Tibial nerve (tissue), 4 donors: ENCODE results near the gene VWA8.

Experiments used
- EP300 ChIP-seq, 2 donors: sonication (generic); formaldehyde crosslinking; IDR thresholded peaks; one replicate each; pipeline ENCODE4 v1.6.1; 2017; ENCODE audit warnings: antibody characterized with exemption in 2 of 2, mild to moderate bottlenecking in 1 of 2
- POLR2A ChIP-seq, 2 donors: fragments of 450-650 bp; IDR thresholded peaks; one replicate each; pipeline ENCODE4 v1.6.1; 2017; ENCODE audit warnings: antibody characterized with exemption in 2 of 2, mild to moderate bottlenecking in 2 of 2, moderate library complexity in 2 of 2
- TF ChIP-seq, protein P1 (sequence below), 5 experiments: fragments of 200-600 bp in 3 of 5; fragments of 450-650 bp in 2 of 5; sonication (generic) in 3 of 5; IDR thresholded peaks; one replicate each; pipeline ENCODE4 v1.5.1; 2016 to 2019; ENCODE audit warnings: antibody characterized with exemption in 5 of 5, mild to moderate bottlenecking in 3 of 5, moderate library complexity in 2 of 5

DNA sequence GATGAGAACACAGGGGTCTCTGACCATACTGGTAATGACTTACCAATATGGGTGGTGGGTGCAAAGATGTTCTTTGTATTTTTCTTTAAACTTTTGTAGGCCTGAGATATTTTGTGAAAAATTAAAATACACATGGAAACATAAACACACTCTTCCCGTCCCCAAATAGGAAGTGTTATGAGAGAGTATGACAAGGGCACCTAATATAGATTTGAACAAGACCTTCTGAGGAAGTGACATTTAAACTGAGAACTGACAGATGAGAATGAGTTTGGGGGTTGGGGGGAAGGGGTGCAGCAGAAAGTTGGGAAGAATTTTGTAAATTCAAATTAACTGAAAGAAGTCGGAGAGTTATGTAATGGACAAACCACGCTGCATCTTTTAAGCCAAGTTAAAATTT is 279.3 kb downstream of the VWA8 start:
- TF ChIP-seq, protein P1, sequence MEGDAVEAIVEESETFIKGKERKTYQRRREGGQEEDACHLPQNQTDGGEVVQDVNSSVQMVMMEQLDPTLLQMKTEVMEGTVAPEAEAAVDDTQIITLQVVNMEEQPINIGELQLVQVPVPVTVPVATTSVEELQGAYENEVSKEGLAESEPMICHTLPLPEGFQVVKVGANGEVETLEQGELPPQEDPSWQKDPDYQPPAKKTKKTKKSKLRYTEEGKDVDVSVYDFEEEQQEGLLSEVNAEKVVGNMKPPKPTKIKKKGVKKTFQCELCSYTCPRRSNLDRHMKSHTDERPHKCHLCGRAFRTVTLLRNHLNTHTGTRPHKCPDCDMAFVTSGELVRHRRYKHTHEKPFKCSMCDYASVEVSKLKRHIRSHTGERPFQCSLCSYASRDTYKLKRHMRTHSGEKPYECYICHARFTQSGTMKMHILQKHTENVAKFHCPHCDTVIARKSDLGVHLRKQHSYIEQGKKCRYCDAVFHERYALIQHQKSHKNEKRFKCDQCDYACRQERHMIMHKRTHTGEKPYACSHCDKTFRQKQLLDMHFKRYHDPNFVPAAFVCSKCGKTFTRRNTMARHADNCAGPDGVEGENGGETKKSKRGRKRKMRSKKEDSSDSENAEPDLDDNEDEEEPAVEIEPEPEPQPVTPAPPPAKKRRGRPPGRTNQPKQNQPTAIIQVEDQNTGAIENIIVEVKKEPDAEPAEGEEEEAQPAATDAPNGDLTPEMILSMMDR (IDR thresholded peaks at IDR 0.05), result no peak
- TF ChIP-seq POLR2A (IDR thresholded peaks at IDR 0.05) (no peak), EP300 (IDR thresholded peaks at IDR 0.05) (no peak)
